Immature natural killer cell (primary cell): ENCODE measurements around the gene AP1S3. TPM values are rescaled to one million over a fixed set of nuclear protein-coding genes. Genes with fewer than 3 reads are reported as not detected.

Source experiments
- DNase-seq, 3 donors: peaks; one replicate each; pipeline ENCODE4 v3.0.0; 2022; ENCODE audit warnings: mixed read lengths in 1 of 3
- H3K27ac Mint-ChIP-seq, 6 donors: one replicate each; pipeline ENCODE4 v1.8.0; 2020; ENCODE audit warnings: mixed read lengths in 6 of 6, mild to moderate bottlenecking in 5 of 6, inconsistent platforms in 4 of 6, moderate library complexity in 3 of 6
- H3K27me3 Mint-ChIP-seq, 3 donors: one replicate each; pipeline ENCODE4 v1.8.0; 2020 to 2021; ENCODE audit warnings: low read depth in 3 of 3, mild to moderate bottlenecking in 3 of 3, mixed read lengths in 3 of 3, moderate library complexity in 3 of 3, inconsistent platforms in 1 of 3
- H3K36me3 Mint-ChIP-seq, 3 donors: one replicate each; pipeline ENCODE4 v1.8.0; 2020; ENCODE audit warnings: mixed read lengths in 3 of 3, inconsistent platforms in 2 of 3, mild to moderate bottlenecking in 2 of 3
- H3K4me1 Mint-ChIP-seq, 2 donors: one replicate each; pipeline ENCODE4 v1.8.0; 2020; ENCODE audit warnings: inconsistent platforms in 2 of 2, mild to moderate bottlenecking in 2 of 2, mixed read lengths in 2 of 2, moderate library complexity in 1 of 2
- H3K4me3 Mint-ChIP-seq, 5 donors: one replicate each; pipeline ENCODE4 v1.8.0; 2020; ENCODE audit warnings: mild to moderate bottlenecking in 5 of 5, mixed read lengths in 5 of 5, inconsistent platforms in 3 of 5, moderate library complexity in 3 of 5
- H3K9me3 Mint-ChIP-seq, 6 donors: one replicate each; pipeline ENCODE4 v1.8.0; 2020; ENCODE audit warnings: mild to moderate bottlenecking in 6 of 6, mixed read lengths in 6 of 6, inconsistent platforms in 4 of 6, moderate library complexity in 3 of 6
- polyA plus RNA-seq, 3 donors: library from polyadenylated mRNA; unstranded; fragments of 300-500 nt; fragmentation: Illumina TruSeq; gene quantifications; one replicate each; pipeline ENCODE4 v1.2.3, GENCODE V29; 2021

The AP1S3 gene
- polyA plus RNA-seq, 3 donors from 2014 or later: 1.8 to 4.2 TPM; not detected in 1

DNA sequence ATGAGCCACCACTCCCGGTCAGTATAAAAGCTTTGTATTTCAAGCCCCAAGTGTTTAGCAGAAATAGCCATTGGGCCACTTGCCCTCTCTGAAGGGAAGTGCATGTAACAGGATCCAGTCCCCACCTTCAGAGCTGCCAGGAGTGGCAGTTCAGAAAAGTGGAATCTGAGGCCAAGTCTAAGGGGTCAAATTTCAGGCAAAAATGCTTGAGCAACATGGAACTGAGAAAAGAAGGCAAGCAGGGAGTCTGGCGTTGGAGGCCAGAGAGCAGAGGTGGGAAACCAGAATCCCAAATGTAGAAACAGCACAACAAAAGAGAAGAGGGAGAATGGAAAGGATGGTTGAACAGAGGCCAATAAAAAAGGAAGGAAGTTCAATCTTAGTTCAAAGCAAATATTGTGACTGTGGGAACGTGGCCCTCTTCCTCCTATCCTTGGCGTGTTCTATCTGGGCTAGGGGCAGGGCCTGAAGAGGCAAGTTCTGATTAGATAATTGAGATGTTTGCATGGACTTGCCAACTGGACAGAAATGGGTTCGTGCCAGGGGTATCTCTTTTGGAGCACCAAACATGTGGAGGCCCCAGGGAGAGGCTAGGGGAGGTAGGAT lies 102.2 kb downstream of the AP1S3 start:
- no peak for DNase-seq
- H3K36me3 Mint-ChIP-seq: peaks cover 0 to 3% (median 3%) of the 10 kb centered on the region in 3 donors
- no peak overlapping the region for H3K27ac Mint-ChIP-seq
- H3K9me3 Mint-ChIP-seq: no peaks in the 10 kb centered on the region
- no peak overlapping the region for H3K4me3 Mint-ChIP-seq
- H3K27me3 Mint-ChIP-seq: peaks cover 0 to 4% (median 4%) of the 10 kb centered on the region in 3 donors
- no peaks in the 10 kb centered on the region for H3K4me1 Mint-ChIP-seq

GRCh38 chr2:223734346-223734745 lies 103.0 kb downstream of the AP1S3 start:
- no peak overlapping the region for H3K27ac Mint-ChIP-seq
- H3K36me3 Mint-ChIP-seq: peaks cover 0 to 3% (median 3%) of the 10 kb centered on the region in 3 donors
- H3K4me1 Mint-ChIP-seq: no peaks in the 10 kb centered on the region
- H3K9me3 Mint-ChIP-seq: no peaks in the 10 kb centered on the region
- peaks cover 0 to 2% (median 2%) of the 10 kb centered on the region in 3 donors for H3K27me3 Mint-ChIP-seq
- no peak for DNase-seq
- H3K4me3 Mint-ChIP-seq: no peak overlapping the region

DNA sequence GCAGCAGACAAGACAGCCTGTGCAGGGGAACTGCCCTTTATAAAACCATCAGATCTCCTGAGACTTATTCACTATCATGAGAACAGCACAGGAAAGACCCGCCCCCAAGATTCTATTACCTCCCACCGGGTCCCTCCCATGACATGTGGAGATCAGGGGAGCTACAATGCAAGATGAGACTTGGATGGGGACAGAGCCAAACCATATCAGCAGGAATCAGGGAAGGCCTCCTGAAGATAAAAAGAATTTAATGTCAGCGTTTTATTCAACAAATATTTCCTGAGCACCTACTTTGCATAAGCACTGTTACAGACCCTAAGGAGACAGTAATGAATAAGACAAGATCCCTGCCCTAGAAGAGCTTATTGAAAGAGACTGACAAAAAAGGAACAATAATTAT lies 105.0 kb downstream of the AP1S3 start:
- Mint-ChIP-seq H3K9me3 (no peaks in the 10 kb centered on the region), H3K27me3 (peaks cover 0 to 2% (median 2%) of the 10 kb centered on the region in 3 donors), H3K27ac (no peak overlapping the region), H3K4me1 (peaks cover 2 to 5% of the 10 kb centered on the region in 2 donors), H3K36me3 (peaks cover 0 to 3% (median 3%) of the 10 kb centered on the region in 3 donors), H3K4me3 (no peak overlapping the region)
- DNase-seq: no peak

DNA sequence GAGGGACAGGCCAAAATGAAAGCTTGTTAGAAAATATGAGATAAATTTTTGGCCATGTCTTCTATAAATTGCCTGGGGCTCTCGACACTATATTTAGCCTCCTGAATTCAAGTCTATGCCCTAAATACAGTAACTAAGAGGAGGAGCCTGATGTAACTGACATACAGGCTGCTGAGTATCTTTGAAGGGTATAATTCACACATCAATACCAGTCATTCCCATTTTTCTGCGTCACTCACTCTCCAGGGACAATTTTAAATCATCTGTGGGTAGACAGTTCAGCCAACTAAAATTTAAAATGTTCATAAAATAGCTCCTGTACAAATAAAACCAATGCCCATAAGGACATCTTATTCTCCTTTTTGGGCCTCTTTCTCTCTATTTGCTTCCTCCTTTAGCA lies 105.9 kb downstream of the AP1S3 start:
- no peak for DNase-seq
- Mint-ChIP-seq H3K36me3 (peaks cover 0 to 3% (median 3%) of the 10 kb centered on the region in 3 donors), H3K4me1 (peaks cover 4 to 6% of the 10 kb centered on the region in 2 donors), H3K9me3 (no peaks in the 10 kb centered on the region), H3K27me3 (peaks cover 0 to 2% (median 2%) of the 10 kb centered on the region in 3 donors), H3K27ac (no peak overlapping the region), H3K4me3 (no peak overlapping the region)

GRCh38 chr2:223729781-223730180 lies 107.6 kb downstream of the AP1S3 start:
- Mint-ChIP-seq H3K4me3 (no peak overlapping the region), H3K36me3 (peaks cover 0 to 3% (median 0%) of the 10 kb centered on the region in 3 donors), H3K9me3 (no peaks in the 10 kb centered on the region), H3K27me3 (peaks cover 0 to 2% (median 0%) of the 10 kb centered on the region in 3 donors), H3K27ac (no peak overlapping the region), H3K4me1 (peaks cover 4 to 6% of the 10 kb centered on the region in 2 donors)
- no peak for DNase-seq

DNA sequence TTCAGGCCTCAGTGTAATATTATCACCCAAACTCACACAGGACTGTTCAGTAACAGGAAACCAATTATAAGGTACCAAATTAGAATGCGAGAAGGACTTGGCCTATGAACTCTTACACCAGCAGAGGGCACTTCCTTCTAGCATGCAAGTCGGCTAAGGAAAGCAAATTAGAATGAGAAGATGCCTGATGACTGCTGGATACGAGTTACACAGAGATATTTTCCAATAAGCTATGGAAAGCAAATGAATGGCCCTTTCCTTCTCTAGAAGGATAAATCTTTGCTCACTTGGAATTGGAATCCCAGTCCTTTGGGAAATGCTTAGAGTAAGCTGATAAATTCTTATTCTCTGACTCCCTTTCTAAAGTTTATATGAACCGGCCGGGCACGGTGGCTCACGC lies 109.8 kb downstream of the AP1S3 start:
- no peaks in the 10 kb centered on the region for H3K36me3 Mint-ChIP-seq
- DNase-seq: peak; percentile 49 to 67 (median 61)
- H3K4me1 Mint-ChIP-seq: peaks cover 4 to 6% of the 10 kb centered on the region in 2 donors
- H3K4me3 Mint-ChIP-seq: no peak overlapping the region
- H3K27me3 Mint-ChIP-seq: peaks cover 0 to 2% (median 1%) of the 10 kb centered on the region in 3 donors
- H3K9me3 Mint-ChIP-seq: no peaks in the 10 kb centered on the region
- peak overlapping the region in 1 of 6 donors; percentile 6 for H3K27ac Mint-ChIP-seq

- no peak for DNase-seq
- H3K36me3 Mint-ChIP-seq: no peaks in the 10 kb centered on the region
- no peaks in the 10 kb centered on the region for H3K9me3 Mint-ChIP-seq
- H3K4me1 Mint-ChIP-seq: peaks cover 4 to 6% of the 10 kb centered on the region in 2 donors
- peak overlapping the region in 1 of 6 donors; percentile 21 for H3K27ac Mint-ChIP-seq
- H3K4me3 Mint-ChIP-seq: no peak overlapping the region
- H3K27me3 Mint-ChIP-seq: peaks cover 0 to 3% (median 1%) of the 10 kb centered on the region in 3 donors
Measured at GRCh38 chr2:223725986-223726970, 111.1 kb downstream of the AP1S3 start.

DNA sequence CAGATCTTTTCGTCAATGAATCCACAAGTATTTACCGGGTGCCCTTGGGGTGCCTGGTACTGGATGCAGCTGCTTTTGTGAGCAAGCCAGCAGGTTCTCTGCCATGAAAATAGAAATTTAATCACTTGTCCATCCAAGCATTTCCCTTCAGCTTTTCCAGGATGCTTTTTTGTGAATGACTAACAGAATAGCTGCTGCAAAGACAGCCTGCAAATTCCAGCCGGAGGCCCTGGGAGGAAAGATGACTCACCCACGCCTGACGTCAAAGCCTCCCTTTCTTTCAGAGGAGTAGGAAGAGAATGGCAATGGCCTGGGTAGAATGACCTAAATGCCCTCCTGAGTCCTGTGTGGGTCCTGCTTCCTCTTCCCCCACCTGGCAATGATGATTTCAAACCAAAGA lies 111.9 kb downstream of the AP1S3 start:
- peaks cover 4 to 6% of the 10 kb centered on the region in 2 donors for H3K4me1 Mint-ChIP-seq

DNA sequence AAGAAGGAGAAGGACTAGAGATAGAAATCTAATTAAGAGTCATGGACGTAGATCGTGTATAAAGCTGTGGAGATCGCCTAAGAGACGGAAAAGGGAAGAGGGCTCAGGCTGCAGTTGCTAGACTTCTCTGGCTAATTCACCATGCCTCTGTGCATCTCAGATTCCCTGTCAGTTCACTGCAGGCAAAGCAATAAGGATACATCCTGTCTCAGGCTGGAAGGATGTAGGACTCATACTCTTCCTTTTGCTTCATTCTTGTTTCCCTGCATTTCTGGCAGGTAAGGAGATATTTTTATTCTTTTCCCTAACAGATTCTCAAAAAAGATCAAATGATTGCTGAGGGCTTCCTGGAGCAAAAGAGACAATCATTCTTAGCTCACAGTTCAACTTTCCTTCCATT lies 112.5 kb downstream of the AP1S3 start:
- Mint-ChIP-seq H3K27me3 (peaks cover 0 to 3% (median 2%) of the 10 kb centered on the region in 3 donors), H3K4me3 (no peak overlapping the region), H3K27ac (no peak overlapping the region), H3K4me1 (peaks cover 4 to 6% of the 10 kb centered on the region in 2 donors), H3K9me3 (no peaks in the 10 kb centered on the region), H3K36me3 (no peaks in the 10 kb centered on the region)
- DNase-seq: no peak

More for the DNA sequence above, 111.9 kb downstream of the AP1S3 start:
- no peak overlapping the region for H3K27ac Mint-ChIP-seq
- no peak overlapping the region for H3K4me3 Mint-ChIP-seq
- no peak for DNase-seq
- H3K27me3 Mint-ChIP-seq: peaks cover 0 to 3% (median 1%) of the 10 kb centered on the region in 3 donors
- no peaks in the 10 kb centered on the region for H3K9me3 Mint-ChIP-seq
- H3K36me3 Mint-ChIP-seq: no peaks in the 10 kb centered on the region

- peaks cover 0 to 4% (median 3%) of the 10 kb centered on the region in 3 donors for H3K27me3 Mint-ChIP-seq
- no peak overlapping the region for H3K27ac Mint-ChIP-seq
- no peak overlapping the region for H3K4me3 Mint-ChIP-seq
- peaks cover 4 to 6% of the 10 kb centered on the region in 2 donors for H3K4me1 Mint-ChIP-seq
- no peak for DNase-seq
- H3K9me3 Mint-ChIP-seq: no peaks in the 10 kb centered on the region
- peaks cover 0 to 5% (median 0%) of the 10 kb centered on the region in 3 donors for H3K36me3 Mint-ChIP-seq
Measured at GRCh38 chr2:223723954-223724411, 113.4 kb downstream of the AP1S3 start.

- no peak overlapping the region for H3K27ac Mint-ChIP-seq
- no peak for DNase-seq
- H3K9me3 Mint-ChIP-seq: no peaks in the 10 kb centered on the region
- H3K36me3 Mint-ChIP-seq: peaks cover 0 to 5% (median 3%) of the 10 kb centered on the region in 3 donors
- H3K4me3 Mint-ChIP-seq: no peak overlapping the region
- H3K27me3 Mint-ChIP-seq: peaks cover 0 to 6% (median 4%) of the 10 kb centered on the region in 3 donors
- H3K4me1 Mint-ChIP-seq: peaks cover under 1% of the 10 kb centered on the region in 2 donors
Measured at GRCh38 chr2:223722226-223722625, 115.2 kb downstream of the AP1S3 start.

DNA sequence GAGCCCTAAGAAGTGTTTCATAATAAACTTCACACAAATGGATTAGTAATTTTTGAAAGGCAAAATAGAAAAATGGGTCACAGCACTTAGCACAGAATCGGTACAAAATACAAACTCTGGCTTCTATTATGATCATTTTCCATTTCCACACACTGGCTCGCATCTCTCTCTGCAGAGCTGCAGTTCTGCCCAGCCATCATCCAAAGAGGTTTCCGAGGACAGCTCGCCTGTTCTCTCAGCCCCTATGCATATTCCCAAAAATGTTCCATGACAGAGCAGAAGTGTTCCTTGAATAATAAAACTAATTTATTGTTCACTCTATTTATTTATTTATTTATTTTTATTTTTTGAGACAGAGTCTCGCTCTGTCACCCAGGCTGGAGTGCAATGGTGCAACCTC lies 115.6 kb downstream of the AP1S3 start:
- H3K27me3 Mint-ChIP-seq: peaks cover 3 to 6% (median 4%) of the 10 kb centered on the region in 3 donors
- no peak for DNase-seq
- H3K9me3 Mint-ChIP-seq: peaks cover 0 to 4% (median 2%) of the 10 kb centered on the region in 6 donors
- no peaks in the 10 kb centered on the region for H3K4me1 Mint-ChIP-seq
- no peak overlapping the region for H3K27ac Mint-ChIP-seq
- H3K4me3 Mint-ChIP-seq: no peak overlapping the region
- H3K36me3 Mint-ChIP-seq: peaks cover 3 to 5% (median 4%) of the 10 kb centered on the region in 3 donors

GRCh38 chr2:223720367-223720766 lies 117.0 kb downstream of the AP1S3 start:
- H3K4me3 Mint-ChIP-seq: no peak overlapping the region
- H3K27ac Mint-ChIP-seq: no peak overlapping the region
- peaks cover 0 to 6% (median 4%) of the 10 kb centered on the region in 6 donors for H3K9me3 Mint-ChIP-seq
- H3K36me3 Mint-ChIP-seq: peaks cover 3 to 5% (median 5%) of the 10 kb centered on the region in 3 donors
- peaks cover 3 to 6% (median 4%) of the 10 kb centered on the region in 3 donors for H3K27me3 Mint-ChIP-seq
- DNase-seq: no peak
- H3K4me1 Mint-ChIP-seq: no peaks in the 10 kb centered on the region

DNA sequence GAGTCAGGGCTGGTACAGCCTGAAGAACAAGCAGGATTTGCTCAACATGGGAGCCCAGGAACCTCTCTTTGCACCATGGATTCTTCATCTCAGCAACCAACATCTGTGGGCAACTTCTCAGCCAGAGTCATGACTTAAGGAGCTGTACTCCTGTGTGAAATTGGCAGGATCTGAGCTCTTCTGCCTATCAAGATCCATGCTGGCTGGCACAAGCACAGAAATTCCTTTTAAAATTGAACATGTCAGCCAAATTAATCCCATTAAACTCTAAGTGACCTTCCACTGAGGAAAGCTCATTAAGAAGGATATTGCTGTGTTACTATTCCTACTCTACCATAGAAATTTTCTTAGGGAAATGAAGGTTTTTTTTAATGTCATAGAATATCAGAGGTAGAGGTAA lies 124.7 kb downstream of the AP1S3 start:
- Mint-ChIP-seq H3K4me3 (no peak overlapping the region), H3K9me3 (peaks cover 0 to 6% (median 4%) of the 10 kb centered on the region in 6 donors), H3K27me3 (peaks cover 4 to 12% (median 6%) of the 10 kb centered on the region in 3 donors), H3K36me3 (peaks cover 0 to 5% (median 0%) of the 10 kb centered on the region in 3 donors), H3K27ac (no peak overlapping the region), H3K4me1 (no peaks in the 10 kb centered on the region)
- no peak for DNase-seq
